Femur (tissue), 1 donor: Measurements from ENCODE around the gene PRR22.
"Not testable (repeated sequence)": the region's sequence is repeated elsewhere in the genome, so short reads cannot be mapped to it uniquely, and the experiment has no call there.

Source experiments
- DNase-seq: peaks from one replicate; pipeline ENCODE4 v3.0.0-alpha.2; 2017

Gene PRR22

DNA sequence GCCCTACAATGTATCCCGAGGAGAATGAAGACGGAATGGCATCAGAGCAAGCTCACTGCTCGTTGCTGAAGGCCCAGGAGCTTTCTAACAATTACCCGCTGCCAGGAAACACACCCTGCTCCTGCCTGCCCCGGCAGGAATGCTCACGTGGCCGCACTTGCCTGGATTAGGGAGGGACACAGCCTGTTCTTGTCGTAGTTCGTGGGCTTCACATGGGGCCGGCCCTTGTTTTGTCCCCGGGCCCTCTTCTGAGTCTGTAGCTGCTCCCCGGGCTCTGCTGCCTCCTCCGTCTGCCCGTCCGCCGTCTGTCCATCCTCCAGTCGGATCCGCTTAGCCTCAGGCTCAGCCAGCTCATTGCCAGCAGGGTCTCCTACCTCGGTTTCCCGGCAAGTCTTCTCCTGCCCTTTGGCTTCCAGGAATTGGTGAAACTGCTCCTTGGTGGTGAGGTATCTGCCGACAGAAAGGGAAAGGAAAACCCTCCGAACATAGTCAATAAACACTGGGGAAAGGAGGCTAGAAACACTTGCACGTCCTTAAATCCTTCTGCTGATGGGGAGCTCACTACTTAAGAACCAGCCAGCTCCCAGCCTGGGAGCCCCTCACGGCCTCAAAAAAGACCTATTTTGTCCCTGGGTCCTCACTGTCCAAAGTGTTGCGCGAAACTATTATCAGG, 5.5 kb upstream of the PRR22 start:
- no peak for DNase-seq

DNA sequence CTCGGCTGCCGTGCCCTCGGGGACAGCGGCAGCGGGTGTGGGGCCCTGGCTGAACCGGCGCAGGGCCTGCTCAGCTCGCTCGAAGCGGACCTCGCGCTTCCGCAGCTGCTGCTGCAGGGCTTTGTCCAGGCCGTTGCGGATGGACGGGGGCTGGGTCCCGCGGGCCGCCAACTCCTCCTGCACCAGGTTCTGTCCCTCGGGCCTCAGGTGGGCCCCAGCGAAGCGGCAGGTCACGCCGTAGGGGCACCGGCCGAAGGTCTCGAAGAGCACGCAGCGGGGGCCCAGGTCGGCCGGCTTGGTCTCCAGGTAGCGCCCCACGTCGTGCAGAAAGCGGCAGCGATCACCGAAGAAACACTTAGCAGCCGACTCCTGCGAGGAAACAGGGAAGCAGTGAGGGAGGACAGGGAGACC, 4.8 kb upstream of the PRR22 start:
- no peak for DNase-seq

DNA sequence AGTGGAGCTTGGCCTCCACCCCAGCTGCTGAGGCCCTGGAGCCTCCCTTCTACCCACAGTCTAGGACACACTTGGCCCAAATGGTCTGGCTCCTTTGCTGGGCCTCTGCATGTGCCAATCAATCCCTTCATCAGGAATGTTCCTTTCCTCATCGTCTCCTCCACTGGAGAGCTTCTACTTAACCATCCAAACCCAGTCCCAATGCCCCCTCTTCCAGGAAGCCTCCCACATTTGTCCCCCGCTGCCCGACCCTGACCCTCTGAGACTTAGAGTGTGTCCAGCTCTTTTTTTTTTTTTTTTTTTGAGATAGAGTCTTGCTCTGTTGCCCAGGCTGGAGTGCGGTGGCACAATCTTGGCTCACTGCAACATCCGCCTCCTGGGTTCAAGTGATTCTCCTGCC, 3.9 kb upstream of the PRR22 start:
- DNase-seq = no peak

DNA sequence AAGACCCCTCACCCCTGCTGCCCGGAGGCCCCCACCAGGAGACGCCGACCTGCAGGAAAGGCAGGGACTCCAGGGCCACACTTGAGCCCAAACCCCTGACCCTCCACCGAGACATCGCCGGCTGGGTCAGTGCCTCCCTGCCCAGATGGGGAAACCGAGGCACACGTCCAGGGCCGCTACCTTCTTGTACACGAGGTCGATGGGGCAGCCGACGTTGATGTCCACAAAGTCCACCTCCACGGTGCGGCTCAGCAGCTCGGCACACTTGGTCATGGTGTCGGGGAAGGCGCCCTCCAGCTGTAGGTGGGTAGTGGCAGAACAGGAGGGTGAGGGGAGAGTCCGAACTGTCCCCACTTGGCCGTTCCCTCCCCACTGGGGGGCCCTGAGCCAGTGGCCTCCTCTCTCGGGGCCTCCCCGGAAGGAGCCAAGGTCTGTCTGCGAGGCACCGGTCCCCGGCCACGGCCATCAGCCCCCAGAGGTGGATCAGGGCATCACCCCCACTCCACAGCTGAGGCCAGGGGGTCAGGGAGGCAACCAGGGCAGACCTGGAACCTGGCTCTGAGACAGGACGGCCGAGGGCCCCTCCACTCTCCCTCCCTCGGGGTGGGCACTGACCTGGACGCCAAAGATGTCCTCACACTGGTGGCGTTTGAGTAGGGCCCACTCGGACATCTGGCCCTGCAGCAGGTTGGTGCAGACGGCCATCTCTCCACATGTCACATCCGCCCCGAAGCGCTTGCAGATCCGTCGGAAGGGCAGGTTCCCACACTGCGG, 3.0 kb upstream of the PRR22 start:
- DNase-seq = no peak

DNA sequence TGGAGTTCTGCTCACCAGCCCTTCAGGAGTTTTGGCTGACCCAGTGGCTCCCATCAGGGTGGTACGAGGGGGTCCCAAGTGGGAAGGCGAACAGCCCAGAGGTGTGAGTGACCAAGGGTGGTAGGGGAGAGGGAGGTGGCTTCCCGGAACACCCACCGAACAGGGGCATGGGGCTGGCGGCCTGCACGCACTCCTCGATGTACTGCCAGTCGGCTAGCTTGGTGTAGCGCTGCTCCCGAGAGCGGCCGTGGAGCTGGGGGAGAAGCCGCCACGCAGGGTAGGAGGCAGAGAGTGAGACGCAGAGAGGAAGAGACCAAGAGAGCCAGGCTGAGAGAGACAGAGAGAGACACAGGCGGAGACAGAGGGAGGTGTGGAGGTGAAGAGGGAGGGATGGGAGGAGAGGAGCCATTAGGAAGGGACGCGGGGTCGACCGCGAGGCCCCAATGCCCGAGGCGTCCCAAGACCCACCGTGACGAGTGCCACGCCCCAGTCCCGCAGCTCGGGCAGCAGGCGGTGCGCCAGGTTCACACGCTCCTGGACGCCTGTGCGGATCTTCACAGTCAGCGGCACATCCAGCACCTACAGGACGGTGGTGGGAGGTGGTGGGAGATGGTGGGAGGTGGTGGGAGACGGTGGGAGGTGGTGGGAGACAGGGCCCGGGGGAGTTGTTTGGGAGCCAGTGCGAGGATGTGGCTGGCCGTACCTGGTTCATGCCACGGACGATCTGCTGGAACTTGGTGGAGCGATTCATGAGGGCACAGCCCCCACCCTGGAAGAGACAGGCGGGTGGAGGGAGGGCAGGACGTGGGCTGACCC, 2.3 kb upstream of the PRR22 start:
- no peak for DNase-seq

DNA sequence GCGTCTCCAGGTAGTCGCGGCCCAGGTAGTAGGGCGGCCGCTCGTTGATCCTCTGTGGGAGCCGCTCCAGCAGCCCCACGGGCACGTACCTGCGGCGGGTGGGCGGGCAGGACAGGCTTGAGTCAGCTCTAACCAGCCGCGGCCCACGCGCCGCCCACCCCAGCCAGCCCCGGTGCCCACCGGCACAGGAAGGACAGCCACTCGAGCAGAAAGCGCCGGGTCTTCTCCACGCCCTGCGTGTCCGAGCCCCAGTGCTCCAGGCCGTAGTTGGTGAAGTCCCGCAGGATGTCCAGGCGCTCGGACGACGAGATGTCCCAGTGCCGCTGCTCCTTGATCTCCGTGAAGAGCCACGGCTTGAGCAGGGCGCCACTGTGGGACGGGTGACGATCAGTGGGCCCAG, 877 bp upstream of the PRR22 start:
- no peak for DNase-seq

DNA sequence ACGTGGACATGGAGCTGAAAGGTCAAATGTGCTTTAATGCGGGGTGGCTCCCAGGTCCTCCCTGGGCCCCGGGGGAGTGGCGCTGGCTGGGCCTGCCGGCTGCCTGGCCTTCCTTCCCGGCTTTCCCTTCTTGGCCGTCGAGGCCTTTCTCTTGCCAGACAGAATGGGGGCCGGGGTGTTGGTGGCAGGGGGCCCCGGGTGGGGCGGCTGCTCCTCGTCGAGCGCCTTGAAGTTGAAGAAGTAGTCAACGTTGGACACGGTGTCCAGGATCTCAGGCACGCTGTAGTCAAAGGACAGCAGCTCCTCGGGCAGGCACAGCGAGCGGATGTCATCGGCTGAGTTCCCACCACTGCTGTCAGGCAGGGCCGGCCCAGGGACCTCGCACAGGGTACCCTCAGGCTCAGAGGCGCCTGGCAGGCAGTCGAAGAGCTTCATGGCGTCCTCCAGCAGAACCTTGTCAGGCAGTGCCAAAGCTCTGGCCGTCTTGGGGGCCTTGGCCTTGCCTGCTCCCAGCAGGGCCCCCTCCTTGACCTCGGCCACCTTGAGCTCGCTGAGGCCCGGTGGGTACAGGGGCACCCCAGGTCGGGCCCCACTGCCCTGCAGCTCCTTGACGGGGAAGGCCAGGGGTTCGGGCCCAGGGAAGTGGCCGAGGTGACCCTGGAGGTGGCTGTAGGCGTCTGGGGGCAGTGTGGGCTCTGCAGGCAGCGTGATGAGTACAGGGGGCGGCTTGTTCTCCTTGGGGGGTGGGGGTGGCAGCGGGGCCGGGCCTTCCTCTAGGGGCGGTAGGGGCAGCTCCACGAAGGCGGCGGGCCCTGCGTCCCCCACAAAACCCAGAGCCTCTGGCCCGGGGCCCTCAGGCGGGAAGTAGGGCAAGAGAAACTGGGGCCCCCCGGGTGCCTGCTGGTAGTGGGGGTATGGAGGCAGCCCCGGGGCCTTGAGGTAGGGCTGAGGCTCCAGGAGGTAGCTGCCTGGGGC, 1.3 kb downstream of the PRR22 start:
- DNase-seq = no peak

DNA sequence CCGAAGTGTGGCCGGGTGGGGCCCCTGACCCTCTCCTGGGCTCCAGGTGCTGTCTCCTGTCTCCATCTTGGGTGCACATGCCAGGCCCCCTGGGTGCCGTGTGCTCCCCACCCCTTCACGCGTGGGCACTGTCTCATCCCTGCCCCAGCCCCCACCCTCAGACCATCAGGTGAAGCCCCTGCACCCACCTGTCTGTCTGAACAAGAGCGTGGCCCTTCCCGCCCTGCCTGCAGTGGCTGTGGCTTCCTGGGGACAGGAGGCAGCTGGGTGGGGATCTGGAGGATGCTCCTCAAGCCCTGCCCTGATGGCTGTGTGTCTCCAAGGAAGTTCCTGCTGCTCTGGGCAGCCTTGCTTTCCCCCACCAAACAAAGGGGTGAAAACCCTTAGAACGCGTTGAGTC, 2.2 kb downstream of the PRR22 start:
- DNase-seq = no peak

DNA sequence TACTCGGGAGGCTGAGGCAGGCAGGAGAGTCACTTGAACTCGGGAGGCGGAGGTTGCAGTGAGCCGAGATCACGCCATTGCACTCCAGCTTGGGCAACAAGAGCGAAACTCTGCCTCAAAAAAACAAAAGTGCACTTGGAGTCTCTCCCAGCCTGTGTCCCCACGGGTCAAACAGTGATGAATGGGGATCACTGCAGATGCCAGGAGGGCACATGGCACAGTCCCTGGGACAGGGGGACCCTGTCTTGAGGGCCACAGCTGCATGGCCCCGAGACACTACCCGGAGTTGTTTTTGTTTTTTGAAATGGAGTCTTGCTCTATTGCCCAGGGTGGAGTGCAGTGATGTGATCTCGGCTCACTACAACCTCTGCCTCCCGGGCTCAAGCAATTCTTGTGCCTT, 3.6 kb downstream of the PRR22 start:
- DNase-seq = not testable (repeated sequence)

DNA sequence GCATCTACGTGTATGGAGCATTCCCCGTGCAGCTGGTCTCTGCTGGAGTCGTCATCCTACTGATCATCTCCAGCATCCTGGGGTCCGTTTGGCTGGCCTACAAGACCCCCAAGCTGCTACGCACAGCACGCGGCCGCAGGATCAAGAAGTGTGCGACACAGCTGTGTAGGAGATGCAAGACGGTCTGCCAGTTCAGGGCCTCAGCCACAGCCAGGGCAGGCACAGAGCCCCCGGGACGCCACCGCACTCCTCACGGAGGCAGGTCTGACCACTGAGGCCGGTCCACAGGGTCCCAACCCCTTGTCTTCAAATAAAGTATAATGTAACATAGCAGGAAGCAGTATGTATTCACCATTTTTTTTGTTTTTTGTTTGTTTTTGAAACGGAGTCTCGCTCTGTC, 6.1 kb downstream of the PRR22 start:
- no peak for DNase-seq

DNA sequence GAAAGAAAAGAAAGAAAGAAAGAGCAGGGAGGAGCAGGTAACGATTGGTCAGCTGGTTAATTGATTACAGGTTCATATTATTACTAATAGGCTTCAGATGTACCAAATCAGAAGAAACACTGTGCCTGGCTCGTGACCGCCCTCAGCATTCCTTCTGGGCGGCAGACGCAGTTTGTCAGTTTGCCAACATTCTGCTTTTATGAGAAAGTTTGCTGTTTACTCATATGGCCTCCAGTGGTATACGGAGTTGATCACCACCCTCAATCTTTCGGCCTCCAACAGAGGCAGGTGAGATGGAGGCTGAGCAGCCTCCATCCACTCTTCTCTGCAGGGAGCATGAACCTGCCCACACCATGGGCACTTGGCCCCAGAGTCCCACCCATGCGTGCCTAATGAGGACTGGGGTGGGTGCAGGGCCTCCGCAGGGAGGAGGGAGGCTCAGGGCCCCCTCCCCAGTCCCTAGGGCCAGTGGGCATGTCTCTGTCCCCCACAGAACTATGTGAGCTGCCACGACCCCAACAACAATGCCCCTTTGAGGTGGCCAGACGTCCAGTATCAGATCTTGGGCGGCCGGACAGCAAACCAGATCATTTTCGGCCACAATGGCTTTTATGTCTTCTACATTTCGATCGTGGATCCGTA, 8.8 kb downstream of the PRR22 start:
- DNase-seq = no peak

DNA sequence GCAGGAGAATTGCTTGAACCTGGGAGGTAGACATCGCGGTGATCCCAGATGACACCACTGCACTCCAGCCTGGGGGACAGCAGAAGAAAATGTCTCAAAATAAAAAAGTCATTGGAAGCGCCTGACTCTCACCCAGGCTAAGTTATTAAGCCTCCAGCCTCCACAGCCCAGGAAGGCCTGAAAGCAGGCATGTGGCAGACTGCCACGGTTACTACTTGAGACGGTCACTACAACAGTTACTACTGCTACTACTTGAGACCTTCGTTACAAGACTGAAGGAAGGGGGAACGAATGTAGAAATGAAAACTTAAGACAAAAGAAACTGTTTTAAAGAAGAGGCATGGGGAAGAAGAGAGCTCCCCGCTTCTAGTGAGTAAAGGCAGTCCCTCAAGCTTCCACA, 9.6 kb downstream of the PRR22 start:
- no peak for DNase-seq

DNA sequence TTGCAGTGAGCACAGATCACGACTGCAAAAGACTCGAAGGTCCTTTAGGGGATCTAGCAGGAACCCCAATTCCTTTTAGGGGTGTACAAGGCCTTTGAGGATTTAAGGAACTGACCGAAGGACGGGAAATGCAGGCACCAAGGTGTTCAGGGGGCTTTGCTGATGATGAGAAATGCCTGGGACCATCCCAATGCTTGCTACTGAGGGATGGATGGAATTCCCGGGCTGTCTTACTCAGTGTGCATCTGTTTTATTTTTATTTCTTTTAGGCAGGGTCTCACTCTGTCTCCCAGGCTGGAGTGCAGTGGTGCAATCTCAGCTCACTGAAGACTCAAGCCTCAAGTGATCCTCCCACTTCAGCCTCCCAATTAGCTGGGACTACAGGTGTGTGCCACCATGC, 11.3 kb downstream of the PRR22 start:
- no peak for DNase-seq

DNA sequence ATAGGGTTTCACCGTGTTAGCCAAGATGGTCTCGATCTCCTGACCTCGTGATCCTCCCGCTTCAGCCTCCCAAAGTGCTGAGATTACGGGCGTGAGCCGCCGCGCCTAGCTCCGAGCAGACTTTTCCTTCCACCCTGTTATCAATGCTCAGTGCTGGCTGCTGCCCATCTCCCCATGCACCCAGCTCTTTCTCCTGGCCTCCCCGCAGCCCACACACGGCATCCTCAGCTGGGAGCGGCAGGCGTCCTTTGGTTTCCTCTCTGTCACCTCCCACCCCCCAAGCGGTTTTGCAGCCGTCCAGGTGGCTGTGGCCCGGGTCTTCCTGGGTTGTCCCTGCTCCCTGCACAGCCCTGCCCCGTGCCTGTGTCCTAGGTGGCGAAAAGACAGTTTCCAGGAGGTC, 12.1 kb downstream of the PRR22 start:
- DNase-seq = no peak

DNA sequence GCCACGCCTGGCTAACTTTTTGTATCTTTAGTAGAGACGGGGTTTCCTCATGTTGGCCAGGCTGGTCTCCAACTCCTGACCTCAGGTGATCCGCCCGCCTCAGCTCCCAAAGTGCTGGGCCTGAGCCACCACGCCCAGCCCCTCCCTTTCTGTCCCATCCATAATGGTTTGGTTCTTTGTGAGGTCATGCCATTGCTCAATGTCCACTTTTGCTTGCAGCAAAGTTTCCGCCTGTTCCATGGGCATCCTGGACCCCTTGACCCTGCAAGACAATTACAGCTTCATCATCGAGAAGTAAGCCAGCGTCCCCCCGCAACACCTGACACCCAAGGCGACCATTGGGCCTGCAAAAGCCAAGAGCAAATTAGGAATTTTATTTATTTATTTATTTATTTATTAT, 16.6 kb downstream of the PRR22 start:
- DNase-seq = no peak

DNA sequence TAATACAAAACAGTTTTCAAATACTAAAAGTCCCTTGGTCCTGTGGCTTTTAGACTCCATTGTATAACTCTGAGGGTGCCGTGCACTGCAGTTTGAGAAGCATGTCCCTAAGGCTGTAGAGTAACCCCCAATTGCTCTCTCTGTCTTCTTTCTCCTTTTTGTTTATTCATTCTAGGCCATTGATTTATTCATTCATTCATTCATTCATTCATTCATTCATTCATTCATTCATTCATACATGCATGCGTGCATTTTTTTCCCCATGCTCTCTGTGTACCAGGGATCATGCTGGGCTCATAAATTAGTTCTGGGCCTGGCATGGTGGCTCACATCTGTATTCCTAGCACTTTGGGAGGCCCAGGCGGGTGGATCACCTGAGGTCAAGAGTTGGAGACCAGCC, 19.3 kb downstream of the PRR22 start:
- DNase-seq = no peak

DNA sequence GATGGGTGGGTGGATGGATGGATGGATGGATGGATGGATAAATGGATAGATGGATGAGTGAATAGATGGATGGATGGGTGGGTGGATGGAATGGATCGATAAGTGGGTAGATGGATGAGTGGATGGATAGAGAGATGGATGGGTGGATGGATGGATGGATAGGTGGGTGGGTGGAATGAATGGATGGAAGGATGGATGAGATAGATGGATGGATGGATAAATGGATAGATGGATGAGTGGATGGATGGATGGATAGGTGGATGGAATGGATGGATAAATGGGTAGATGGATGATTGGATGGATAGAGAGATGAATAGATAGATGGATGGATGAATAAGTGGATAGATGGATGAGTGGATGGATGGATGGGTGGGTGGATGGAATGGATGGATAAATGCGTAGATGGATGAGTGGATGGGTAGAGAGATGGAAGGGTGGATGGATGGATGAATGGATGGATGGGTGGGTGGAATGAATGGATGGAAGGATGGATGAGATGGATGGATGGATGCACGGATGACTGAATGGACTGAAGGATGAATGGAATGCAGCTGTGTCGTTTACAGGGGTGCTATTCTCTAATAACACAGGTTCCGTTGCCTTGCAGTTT, 21.8 kb downstream of the PRR22 start:
- DNase-seq = no peak

DNA sequence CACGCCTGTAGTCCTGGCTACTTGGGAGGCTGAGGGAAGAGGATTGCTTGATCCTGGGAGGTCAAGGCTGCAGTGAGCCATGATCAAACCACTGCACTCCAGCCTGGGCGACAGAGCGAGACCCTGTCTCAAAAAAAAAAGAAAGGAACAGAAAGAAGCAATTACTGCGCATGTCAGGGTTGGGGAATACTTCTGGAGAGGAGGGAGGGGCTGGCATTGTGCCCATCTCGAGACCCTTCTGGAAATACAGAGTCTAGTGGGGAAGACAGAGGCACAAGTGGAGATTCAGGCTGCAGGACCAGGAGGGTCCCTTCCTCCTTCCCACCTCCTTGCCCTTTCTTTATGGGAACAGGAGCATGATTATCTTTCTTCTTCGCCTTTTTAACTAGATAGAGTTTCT, 30.8 kb downstream of the PRR22 start:
- DNase-seq = no peak

DNA sequence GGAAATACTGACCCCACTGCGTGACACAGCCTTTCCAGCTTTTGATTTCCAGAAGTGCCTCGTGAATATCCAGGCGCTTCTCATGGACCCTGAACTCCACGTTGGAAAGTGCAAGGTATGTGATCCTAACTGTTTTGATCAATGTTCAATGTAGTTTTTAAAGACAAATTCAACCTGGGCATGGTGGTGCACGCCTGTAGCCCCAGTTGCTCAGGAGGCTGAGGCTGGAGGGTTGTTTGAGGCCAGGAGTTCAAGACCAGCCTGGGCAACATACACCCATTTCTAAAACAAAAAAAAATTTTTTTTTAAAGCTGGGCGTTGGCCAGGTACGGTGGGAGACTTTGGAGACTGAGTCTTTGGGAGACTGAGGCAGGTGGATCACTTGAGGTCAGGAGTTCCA, 32.8 kb downstream of the PRR22 start:
- no peak for DNase-seq

DNA sequence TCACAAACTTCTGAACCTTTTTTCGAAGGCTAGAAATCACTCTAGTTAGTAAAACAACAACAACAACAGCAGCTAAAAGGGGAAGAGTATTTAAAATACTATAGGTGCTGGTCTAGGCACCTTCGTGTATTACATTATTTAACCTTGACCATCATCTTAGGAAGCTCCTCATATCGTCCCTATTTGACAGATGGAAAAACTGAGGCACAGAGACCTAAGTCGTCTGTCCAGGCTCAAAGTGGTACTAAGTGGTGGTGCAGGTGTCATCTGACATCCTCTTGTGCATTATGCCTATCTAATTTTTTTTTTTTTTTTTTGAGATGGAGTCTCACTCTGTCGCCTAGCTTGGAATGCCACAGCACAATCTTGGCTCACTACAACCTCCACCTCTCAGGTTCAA, 35.0 kb downstream of the PRR22 start:
- DNase-seq = no peak

DNA sequence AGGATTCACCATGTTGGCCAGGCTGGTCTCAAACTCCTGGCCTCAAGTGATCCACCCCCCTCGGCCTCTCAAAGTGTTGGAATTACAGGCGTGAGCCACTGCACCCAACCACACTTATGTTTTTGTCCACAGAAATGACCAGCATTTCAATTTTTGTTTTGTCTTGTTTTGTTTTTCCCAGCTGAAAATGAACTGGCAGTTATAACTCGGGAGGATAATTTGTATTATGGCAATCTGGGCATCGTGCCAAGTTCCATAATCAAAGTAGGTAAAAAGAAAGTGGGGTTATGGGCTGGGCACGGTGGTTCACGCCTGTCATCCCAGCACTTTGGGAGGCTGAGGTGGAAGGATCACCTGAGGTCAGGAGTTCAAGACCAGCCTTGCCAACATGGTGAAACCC, 35.6 kb downstream of the PRR22 start:
- not testable (repeated sequence) for DNase-seq

DNA sequence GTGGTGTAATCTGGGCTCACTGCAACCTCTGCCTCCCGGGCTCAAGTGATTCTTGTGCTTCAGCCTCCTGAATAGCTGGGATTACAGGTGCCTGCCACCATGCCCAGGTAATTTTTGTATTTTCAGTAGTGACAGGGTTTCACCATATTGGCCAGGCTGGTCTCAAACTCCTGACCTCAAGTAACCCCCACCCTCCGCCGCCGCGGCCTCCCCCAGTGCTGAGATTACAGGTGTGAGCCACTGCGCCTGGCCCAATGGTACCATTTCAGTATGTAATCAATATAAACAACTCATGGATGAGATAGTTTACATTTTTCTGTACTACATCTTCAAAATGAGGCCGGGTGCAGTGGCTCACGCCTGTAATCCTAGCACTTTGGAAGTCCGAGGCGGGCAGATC, 39.5 kb downstream of the PRR22 start:
- DNase-seq = not testable (repeated sequence)
